HG02970 (cell line): ENCODE data around the gene SEC23A.
"Not testable (repeated sequence)": the region's sequence is repeated elsewhere in the genome, so short reads cannot be mapped to it uniquely, and the experiment has no call there.

Experiments used
- ATAC-seq: cut with Tn5 transposase; IDR thresholded peaks from one replicate; pipeline ENCODE4 v1.9.1; 2021; ENCODE audit warnings: mild to moderate bottlenecking, moderate library complexity, moderate number of reproducible peaks; ENCODE audit not compliant: unreplicated experiment, low FRiP score

SEC23A gene

DNA sequence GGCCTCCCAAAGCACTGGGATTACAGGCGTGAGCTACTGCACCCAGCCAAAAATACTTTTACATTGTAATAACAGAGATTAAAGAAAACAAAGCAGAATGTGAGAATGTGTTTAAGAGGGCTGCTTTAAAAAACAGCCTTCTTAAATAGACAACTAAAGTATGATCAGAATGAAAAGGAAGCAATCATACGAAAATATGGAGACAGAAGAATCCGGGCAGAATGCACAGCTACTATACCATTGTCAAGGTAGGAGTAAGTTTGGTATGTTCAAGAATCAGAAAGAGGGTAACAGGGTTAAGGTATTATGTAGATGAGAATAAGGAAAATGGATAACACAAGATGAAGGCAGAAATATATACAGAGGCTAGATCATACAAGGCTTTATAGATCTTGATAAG is 8.5 kb downstream of the SEC23A start:
- no peak for ATAC-seq

GRCh38 chr14:39091716-39092115 is 11.3 kb downstream of the SEC23A start:
- ATAC-seq, result no peak

DNA sequence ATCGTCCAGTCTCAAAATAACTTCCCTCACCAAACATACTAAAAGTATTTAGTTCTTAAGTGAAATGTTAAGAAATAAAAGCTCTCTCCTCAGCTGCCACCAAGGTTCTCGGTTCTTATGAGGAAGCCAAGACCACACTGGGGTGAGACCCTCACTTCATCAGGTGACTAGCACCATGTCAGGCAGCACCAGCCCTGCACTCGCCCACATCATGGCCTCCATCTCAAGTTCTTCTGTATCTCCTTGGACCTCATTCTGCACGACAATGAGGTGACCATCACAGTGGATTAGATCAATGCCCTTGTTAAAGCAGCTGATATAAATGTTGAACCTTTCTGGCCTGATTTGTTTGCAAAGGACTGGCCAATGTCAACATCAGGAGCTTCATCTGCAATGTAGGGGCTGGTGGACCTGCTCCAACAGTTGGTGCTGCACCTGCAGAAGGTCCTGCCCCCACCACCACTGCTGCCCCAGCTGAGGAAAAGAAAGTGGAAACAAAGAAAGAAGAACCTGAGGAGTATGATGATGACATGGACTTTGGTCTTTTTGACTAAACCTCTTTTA is 12.4 kb downstream of the SEC23A start:
- ATAC-seq, result no peak

DNA sequence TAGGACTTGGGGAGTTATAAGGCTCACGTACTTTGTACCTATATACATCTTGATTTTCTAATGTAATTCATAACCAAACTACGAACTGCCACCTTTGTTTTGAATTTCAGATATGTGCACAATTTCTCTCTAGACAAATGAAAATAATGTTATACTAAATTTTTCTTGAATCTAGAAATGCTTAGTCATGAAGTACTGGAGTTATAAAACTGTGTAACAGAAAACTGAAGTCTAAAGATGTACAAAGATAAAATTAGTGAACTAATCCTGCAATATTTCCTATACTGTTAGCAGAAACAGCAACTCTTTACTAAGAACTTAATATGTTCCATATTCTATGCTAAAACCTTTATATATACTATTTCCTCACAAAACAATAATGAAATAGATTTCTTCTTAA is 15.5 kb downstream of the SEC23A start:
- ATAC-seq, result no peak

GRCh38 chr14:39085933-39086332 is 17.1 kb downstream of the SEC23A start:
- ATAC-seq, result no peak

DNA sequence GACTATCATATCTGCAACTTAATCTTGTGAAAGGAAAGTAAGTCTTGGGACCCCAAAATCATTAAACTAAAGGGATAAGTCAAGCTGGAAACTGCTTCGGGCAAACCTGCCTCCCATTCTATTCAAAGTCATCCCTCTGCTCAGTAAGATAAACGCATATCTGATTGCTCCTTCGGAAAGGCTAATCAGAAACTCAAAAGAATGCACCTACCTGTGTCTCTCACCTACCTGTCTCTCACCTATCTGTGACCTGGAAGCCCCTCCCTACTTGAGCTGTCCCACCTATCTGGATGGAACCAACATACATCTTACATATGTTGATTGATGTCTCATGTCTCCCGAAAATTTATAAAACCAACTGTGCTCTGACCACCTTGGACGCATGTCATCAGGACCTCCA is 19.9 kb downstream of the SEC23A start:
- no peak for ATAC-seq

DNA sequence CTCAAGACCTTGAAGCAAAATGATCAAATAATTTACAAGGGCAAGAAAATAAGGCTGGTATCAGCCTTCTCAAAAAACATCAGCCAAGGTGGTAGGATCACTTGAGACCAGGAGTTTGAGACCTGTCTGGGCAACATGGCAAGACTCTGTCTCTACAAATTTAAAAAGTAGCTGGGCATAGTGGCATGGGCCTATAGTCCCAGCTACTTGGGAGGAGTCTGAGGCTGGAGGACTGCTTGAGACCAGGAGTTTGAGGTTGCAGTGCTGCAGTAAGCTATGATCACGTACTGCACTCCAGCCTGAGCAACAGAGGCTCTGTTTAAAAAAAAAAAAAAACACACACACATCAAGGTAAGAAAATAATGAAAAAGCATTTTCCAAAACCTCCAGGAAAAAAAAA is 22.1 kb downstream of the SEC23A start:
- ATAC-seq, result no peak

DNA sequence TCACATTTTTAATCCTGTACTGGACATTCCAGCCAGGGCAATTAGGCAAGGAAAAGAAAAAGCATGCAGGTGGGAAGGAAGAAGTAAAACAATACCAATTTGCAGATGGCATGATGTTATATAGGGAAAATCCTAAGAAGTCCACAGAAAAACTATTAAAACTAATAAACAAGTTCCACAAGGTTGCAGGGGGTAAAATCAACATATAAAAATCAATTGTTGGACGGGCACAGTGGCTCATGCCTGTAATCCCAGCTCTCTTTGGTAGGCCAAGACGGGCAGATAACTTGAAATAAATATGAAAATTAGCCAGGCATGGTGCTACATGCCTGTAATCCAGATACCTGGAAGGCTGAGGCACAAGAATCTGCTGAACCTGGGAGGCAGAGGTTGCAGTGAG is 31.9 kb downstream of the SEC23A start:
- ATAC-seq, result no peak

DNA sequence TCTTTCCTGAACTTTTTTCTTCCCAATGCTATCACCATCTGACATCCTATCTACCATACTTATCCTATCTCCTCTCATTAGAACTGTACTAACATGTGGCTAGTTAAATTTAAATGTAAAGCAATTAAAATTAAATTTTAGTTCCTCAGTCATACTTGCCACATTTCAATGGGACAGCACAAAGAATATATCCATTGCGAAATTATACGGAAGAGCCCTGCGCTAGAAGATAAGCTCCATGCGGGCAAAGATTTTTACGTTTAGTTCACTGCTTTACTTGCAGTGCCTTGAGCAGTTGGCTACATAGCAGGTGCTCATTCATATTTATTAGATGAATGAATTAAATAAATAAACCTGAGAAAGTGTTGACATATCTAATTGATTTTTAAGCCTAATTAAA is 33.1 kb downstream of the SEC23A start:
- ATAC-seq, result no peak

DNA sequence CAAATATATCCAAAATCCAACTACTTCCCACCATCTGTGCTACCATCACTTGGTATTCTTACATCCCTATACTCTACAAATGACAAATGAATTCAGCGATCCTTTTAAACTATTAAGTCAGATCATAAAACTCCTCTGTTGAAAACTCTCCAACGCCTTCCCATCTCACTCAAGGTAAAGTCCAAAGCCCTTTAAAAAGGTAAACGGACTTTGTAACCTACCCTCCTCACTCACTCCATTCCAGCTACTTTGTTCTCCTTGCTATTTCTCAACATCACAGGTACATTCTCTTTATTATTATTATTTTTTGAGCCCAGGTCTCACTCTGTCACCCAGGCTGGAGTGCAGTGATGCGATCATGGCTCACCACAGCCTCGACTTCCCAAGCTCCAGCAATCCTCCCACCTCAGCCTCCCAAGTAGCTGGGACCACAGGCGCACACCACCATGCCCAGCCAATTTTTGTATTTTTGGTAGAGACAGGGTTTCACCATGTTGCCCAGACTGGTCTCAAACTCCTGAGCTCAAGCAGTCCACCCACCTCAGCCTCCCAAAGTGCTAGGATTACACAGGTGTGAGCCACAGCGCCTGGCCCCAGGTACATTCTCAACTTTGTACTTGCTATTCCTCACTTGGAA is 33.7 kb downstream of the SEC23A start:
- not testable (repeated sequence) for ATAC-seq

GRCh38 chr14:39060818-39061437 is 42.1 kb downstream of the SEC23A start:
- ATAC-seq, result peak; percentile 99

DNA sequence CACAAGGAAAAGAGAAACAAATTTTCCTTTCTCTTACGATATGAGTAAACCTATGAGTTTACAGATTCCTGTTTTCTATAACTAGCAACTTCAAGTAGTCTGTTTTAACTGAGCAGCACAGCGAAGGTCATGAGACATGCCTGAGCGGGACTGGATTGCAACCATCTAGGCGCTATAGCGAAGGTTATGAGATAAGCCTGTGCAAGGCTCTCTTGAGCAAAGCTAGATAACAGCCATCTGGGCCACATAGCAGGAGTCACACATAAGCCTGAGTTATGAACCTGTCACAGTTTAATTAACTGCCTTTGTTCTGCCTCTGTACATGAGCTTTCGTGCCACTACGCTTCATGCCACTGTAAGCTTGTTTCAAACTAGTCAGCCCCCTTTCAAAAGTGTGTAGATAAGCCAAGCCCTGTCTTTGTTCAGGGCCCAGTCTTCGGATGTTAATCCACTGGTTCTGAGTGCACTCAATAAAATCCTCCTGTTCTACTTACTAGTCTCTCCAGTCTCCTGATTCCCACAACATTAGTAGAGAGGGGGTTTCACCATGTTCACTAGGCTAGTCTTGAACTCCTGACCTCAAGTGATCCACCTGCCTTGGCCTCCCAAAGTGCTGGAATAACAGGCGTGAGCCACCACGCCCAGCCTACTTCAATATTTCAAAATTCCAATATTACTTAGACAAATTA is 47.1 kb downstream of the SEC23A start:
- ATAC-seq, result no peak

GRCh38 chr14:39052869-39053454 is 50.1 kb downstream of the SEC23A start:
- ATAC-seq, result not testable (repeated sequence)

- ATAC-seq, result no peak
Observed at GRCh38 chr14:39050389-39050788, 52.6 kb downstream of the SEC23A start.

- ATAC-seq, result not testable (repeated sequence)
Observed at GRCh38 chr14:39045889-39046288, 57.1 kb downstream of the SEC23A start.

GRCh38 chr14:39043352-39043943 is 59.6 kb downstream of the SEC23A start:
- no peak for ATAC-seq

DNA sequence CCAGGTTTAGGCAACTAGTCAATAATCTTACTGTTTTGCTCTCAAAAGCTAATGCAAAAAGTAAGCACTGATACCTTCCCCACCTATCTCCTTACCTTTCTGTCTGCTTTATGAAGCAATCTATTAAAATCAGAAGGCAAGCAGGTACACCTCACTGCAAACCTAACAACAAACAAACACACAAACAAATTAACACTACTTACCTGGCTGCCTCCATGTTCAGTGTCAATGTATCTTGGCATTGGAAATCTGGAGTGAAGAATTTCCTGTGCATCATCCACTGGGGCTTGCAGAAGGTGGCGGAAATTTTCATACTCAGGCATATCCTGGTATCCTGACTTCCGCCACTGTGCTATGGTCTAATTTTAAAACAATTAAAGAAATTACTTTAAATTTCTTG is 62.5 kb downstream of the SEC23A start:
- ATAC-seq, result no peak

GRCh38 chr14:39038542-39038941 is 64.5 kb downstream of the SEC23A start:
- ATAC-seq, result no peak

- ATAC-seq, result no peak
Observed at GRCh38 chr14:39036760-39037159, 66.3 kb downstream of the SEC23A start.

GRCh38 chr14:39035336-39035735 is 67.7 kb downstream of the SEC23A start:
- ATAC-seq, result no peak
